ENCODE results near the gene IMPA2. TPM values are rescaled to one million over a fixed set of nuclear protein-coding genes. Genes with fewer than 3 reads are reported as not detected.

Gene IMPA2
- total RNA-seq, 1 experiment from 2014 or later: 37.6 TPM

GRCh38 chr18:12007063-12007462 is 25.8 kb downstream of the IMPA2 start:
- in situ Hi-C loops (cut with HindIII; ENCODE audit: low pct_unique_long_range_greater_than_20kb, low sequenced_read_pairs): loop anchor here (25.0 kb wide), 1 partner anchor 95 kb away; the partner anchor contains the start of gene MPPE1
- POLR2A ChIA-PET: no interaction called here

DNA sequence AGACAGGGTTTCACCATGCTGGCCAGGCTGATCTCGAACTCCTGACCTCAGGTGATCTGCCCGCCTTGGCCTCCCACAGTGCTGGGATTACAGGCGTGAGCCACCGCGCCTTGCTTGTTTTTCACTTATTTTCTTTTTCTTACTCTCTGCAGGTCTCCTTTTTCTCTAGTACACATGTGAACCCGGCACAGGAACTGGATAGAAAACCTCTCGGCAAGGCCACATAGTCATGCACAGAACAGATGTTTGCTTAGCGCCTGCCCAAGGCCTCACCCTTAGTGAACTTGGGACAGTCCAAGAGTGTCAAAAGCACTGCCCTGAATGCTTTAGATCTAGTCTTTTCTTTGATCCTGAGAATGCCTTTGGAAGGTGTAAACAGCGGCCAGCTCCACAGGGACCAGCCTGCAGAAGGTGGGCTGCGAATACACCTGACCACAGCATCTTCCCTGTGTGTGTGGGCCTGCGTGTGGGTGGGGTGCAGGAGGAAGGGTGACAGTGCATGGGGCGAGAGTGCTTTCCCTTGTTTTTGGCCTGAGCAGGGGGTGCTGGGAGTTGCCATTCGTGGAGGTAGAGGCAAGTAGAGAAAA is 27.0 kb downstream of the IMPA2 start:
- Histone ChIP-seq H3K4me3 (ENCODE audit: low read depth in 2 of 2, low read length in 2 of 2) (no peak overlapping the region), H3K27me3 (ENCODE audit: control insufficient read depth, insufficient read depth, low read length) (no peaks in the 10 kb centered on the region), H3K4me1 (ENCODE audit: control insufficient read depth, insufficient read depth, low read length) (no peaks in the 10 kb centered on the region), H3K9me3 (ENCODE audit: control insufficient read depth, insufficient read depth, low read depth, low read length) (no peaks in the 10 kb centered on the region), H3K36me3 (ENCODE audit: control insufficient read depth, insufficient read depth, low read length) (no peaks in the 10 kb centered on the region), H3K27ac (ENCODE audit: low read length) (no peak overlapping the region)
- TF ChIP-seq POLR2AphosphoS5 (IDR thresholded peaks at IDR 0.05; ENCODE audit: low read depth, low read length) (no peak), TCF7L2 (IDR thresholded peaks at IDR 0.05; ENCODE audit: low read depth, low read length) (no peak), SIN3A (IDR thresholded peaks at IDR 0.05; ENCODE audit: borderline replicate concordance, insufficient read depth, low read depth, low read length) (no peak), REST (IDR thresholded peaks at IDR 0.05; ENCODE audit: insufficient read depth in 1 of 2, low read depth in 2 of 2, low read length in 1 of 2) (no peak)
- TF ChIP-seq, protein P1, sequence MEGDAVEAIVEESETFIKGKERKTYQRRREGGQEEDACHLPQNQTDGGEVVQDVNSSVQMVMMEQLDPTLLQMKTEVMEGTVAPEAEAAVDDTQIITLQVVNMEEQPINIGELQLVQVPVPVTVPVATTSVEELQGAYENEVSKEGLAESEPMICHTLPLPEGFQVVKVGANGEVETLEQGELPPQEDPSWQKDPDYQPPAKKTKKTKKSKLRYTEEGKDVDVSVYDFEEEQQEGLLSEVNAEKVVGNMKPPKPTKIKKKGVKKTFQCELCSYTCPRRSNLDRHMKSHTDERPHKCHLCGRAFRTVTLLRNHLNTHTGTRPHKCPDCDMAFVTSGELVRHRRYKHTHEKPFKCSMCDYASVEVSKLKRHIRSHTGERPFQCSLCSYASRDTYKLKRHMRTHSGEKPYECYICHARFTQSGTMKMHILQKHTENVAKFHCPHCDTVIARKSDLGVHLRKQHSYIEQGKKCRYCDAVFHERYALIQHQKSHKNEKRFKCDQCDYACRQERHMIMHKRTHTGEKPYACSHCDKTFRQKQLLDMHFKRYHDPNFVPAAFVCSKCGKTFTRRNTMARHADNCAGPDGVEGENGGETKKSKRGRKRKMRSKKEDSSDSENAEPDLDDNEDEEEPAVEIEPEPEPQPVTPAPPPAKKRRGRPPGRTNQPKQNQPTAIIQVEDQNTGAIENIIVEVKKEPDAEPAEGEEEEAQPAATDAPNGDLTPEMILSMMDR (IDR thresholded peaks at IDR 0.05): no peak
- DNase-seq (ENCODE audit: low read depth, low spot score) (no peak), ATAC-seq (no peak)
- intact Hi-C loops (cut with micrococcal nuclease; ENCODE audit: unreplicated experiment): no loop called here
- in situ Hi-C loops (cut with HindIII; ENCODE audit: low pct_unique_long_range_greater_than_20kb, low sequenced_read_pairs): loop anchor here (25.0 kb wide), 1 partner anchor 96 kb away; the partner anchor contains the start of gene MPPE1
- no TSS peak for BruUV-seq (replicated peaks)
- ChIA-PET CTCF (no interaction called here), POLR2A (no interaction called here)

More at GRCh38 chr18:12007063-12007462, 25.8 kb downstream of the IMPA2 start:
- intact Hi-C loops (cut with micrococcal nuclease; ENCODE audit: unreplicated experiment): no loop called here
- CTCF ChIA-PET: no interaction called here
- no peaks in the 10 kb centered on the region for H3K36me3 ChIP-seq (ENCODE audit: control insufficient read depth, insufficient read depth, low read length)
- TF ChIP-seq REST (IDR thresholded peaks at IDR 0.05; ENCODE audit: insufficient read depth in 1 of 2, low read depth in 2 of 2, low read length in 1 of 2) (no peak), TCF7L2 (IDR thresholded peaks at IDR 0.05; ENCODE audit: low read depth, low read length) (no peak), POLR2AphosphoS5 (IDR thresholded peaks at IDR 0.05; ENCODE audit: low read depth, low read length) (no peak)
- no peaks in the 10 kb centered on the region for H3K9me3 ChIP-seq (ENCODE audit: control insufficient read depth, insufficient read depth, low read depth, low read length)
- H3K27me3 ChIP-seq (ENCODE audit: control insufficient read depth, insufficient read depth, low read length): no peaks in the 10 kb centered on the region
- H3K4me1 ChIP-seq (ENCODE audit: control insufficient read depth, insufficient read depth, low read length): no peaks in the 10 kb centered on the region
- no peak overlapping the region for H3K4me3 ChIP-seq (ENCODE audit: low read depth in 2 of 2, low read length in 2 of 2)
- no peak overlapping the region for H3K27ac ChIP-seq (ENCODE audit: low read length)
- BruUV-seq (replicated peaks): no TSS peak
- DNase-seq (ENCODE audit: low read depth, low spot score) (no peak), ATAC-seq (no peak)
